ENCODE data around the gene RIPOR2.
"Not testable (repeated sequence)": the region's sequence is repeated elsewhere in the genome, so short reads cannot be mapped to it uniquely, and the experiment has no call there.

Gene RIPOR2

GRCh38 chr6:24953726-24954125, 18.0 kb upstream of the RIPOR2 start:
- DNase-seq, result no peak

DNA sequence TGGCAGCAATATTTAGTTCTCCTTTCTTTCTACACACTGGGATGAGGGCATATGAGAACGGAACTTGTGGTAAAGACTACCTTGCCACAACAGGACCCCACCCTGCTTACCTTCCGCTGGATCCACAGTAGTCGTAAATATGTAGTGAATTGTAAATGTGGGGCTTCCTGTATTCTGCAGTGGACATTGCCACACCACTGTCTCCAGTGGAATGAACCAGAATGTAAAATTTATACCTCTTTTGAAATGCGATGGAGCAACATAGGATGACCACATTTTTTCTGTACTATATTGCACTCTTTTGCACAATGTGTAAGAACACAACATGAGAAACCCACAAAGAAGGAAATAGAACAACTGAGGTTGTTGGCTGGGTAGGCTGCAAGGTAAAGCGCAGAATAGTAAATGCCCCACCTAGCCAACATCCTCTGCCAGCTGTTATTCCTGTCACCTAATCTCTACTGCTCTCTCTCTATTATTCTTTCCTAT, 16.1 kb upstream of the RIPOR2 start:
- no peak for DNase-seq

GRCh38 chr6:24950218-24950941, 14.6 kb upstream of the RIPOR2 start:
- no peak for DNase-seq

DNA sequence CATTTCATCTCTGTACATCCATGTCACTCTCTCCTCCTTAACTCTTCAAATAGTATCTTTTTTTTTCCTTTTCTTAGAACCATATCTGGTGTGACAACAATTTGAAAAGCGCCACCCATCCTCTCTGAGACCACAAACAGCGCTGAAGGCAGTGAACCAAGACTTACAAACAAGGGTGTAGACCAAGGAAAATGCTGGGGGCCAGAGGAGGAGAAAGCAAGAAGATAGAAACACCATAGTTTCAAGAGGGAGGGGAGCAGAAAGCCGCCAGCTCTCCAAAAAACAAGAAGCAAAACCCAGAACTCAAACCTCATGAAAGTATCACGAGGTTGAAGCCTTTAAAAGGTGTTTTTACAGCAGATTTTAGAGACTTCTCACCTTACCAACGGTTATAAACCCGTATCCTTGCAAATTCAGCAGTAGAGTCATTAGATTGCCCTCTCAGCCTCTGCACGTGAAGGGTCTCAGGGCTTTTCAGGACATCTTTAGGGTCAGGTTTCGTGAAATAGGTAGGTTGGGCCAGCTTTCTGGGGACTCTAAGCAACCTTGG, 13.3 kb upstream of the RIPOR2 start:
- DNase-seq, result no peak

- DNase-seq, result not testable (repeated sequence)
Measured at GRCh38 chr6:24948261-24948660, 12.5 kb upstream of the RIPOR2 start.

GRCh38 chr6:24947636-24948035, 11.9 kb upstream of the RIPOR2 start:
- DNase-seq, result no peak

GRCh38 chr6:24945054-24945453, 9.3 kb upstream of the RIPOR2 start:
- no peak for DNase-seq

GRCh38 chr6:24943774-24944173, 8.0 kb upstream of the RIPOR2 start:
- DNase-seq, result no peak

DNA sequence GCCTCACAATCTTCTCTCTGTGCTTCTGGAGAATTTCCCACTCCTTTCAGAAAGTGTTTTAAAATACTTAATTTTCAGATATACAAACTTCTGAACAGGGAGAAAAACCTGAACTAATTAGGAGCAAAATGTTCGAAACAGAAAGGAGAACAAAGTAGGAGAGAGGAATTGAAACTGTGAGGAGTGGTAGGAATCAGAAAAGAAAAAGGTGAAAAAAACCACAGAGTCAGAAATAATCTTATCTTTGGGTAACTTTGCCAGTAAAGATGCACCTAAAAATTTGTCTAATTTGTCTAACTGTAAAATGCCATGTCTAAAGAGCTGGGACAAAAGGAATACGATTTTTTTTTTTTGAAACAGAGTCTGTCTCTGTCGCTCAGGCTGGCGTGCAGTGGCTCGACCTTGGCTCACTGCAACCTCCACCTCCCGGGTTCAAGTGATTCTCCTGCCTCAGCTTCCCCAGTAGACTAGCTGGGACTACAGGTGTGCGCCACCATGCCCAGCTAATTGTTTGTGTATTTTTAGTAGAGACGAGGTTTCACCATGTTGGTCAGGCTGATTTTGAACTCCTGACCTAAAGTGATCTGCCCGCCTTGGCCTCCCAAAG, 4.7 kb upstream of the RIPOR2 start:
- no peak for DNase-seq

GRCh38 chr6:24936641-24937317, 1.0 kb upstream of the RIPOR2 start:
- DNase-seq, result no peak

DNA sequence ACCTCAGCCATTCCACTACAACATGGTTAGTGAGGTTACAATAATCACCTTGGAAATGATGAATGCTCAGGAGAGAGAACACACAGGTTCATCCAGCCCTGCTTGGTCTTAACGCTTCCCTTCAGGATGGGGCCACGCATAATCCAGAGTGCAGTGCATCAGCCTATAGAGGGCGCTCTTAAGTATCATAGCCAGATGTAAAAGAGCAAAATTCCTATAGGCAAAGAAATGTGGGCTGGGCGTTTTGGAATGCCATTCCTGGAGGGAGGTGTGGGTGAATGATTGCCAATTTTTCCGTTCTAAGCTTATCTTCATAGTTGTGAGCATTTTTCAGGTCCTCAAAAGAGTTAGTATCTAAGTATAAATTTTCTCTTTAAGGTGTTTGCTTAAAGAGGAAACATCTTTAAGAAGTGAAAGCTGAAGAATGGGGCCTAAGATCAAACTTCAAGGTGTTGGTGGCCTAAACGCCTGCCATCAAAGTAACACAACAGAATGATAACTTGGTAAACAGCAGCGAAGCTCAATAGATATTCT, 1.8 kb downstream of the RIPOR2 start:
- DNase-seq, result no peak

GRCh38 chr6:24933266-24933665, 2.5 kb downstream of the RIPOR2 start:
- no peak for DNase-seq

- no peak for DNase-seq
Measured at GRCh38 chr6:24932832-24933231, 2.9 kb downstream of the RIPOR2 start.

GRCh38 chr6:24931718-24932691, 3.8 kb downstream of the RIPOR2 start:
- no peak for DNase-seq

DNA sequence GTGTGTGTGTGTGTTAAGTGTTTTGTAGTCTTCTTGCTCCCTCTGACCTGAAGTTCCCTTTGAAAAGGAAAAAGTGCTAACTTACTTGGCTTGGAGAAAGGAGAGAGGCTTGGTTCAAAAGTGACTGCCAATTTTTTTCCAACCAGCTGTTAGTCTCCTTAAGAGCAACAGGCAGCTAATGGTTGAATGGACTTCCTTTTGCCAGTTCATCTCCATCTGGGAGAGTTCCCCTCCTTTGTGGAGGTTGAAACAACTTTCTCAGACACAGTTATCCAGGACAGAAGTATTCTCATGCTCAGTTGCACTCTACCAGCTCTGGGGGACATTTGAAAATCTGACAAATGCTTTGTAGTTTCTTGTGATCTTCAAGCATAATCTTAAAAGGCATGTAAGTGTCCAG, 4.5 kb downstream of the RIPOR2 start:
- DNase-seq, result no peak

DNA sequence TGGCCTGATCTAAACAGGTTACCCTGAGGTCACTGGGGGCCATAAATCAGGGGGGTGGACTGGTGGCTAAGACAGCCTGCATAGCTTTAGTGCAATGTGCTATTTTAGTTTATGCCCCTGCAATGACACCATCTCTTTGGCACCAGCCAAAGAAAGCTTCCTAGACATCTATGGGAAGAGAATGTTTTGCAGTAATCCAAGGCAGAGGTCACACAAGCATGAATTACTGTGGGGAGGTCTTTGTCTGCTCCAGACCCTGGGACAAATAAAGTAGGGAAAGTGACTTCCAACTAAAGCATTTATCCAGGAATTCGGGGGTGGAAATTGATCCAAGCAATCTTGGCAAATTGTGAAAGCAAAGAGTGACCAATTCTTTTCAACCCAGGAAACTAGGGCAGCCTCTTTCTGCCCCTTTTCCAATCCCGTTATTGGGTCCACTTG, 5.3 kb downstream of the RIPOR2 start:
- peak; percentile 70 for DNase-seq

GRCh38 chr6:24929242-24929641, 6.5 kb downstream of the RIPOR2 start:
- DNase-seq, result no peak

DNA sequence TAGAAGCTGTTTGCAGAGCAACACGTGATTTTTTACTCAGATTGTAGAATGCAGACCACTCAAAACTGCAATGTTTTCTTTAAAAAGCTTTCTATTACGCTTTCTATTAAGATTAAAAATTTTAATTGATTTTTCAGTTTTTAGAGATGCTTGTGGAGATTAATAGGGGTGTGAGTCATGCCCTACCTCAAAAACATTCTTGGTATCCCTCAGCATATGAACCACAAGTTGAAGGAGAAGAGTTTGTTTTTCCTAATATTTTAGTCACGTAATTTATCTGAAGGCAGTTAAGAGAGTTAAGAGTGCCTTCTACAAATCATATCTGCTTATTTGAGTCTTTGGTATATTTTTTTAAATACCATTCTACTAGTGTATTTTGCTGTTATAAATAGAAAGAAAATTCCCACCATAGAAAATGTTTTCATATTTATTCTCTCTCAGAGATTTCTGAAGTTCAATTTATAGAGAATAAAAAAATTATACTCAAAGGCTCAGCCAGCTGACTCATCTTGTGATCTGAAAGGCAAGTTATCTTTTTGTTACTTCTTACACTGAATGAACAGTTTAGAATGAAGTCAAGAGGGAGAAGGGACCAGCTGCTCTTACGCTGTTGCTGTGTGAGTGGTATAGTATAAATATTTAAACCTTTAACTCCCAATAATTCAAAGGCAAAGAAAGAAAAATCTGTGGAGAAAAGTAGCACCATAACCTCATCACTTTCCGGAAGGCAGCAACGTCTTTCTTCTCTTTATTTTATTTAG, 7.6 kb downstream of the RIPOR2 start:
- no peak for DNase-seq

DNA sequence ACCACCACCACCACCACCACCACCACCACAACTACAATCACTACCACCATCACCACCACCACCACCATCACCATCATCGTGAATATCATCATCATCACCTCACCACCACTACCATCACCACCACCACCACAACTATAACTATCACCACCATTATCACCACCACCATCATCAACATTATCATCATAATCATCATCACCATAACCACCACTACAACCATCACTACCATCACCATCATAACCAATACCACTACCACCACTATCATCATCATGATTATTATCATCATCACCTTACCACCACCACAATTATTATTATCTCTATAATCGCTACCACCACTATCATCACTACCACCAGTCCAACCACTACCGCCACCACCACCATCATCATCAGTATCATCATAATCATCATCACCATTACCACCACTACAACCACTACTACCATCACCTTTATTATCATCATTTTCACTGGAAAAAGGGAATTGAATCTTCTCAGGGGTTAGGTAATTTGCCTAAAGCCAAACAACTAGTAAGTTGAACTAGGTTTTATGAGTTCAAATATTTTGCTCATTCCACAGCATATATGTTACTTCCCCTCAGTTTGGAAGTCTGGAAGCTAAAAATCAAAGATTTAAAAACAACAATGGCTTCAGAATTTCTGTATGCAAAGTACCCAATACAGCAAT, 8.3 kb downstream of the RIPOR2 start:
- DNase-seq, result no peak

- not testable (repeated sequence) for DNase-seq
Measured at GRCh38 chr6:24926647-24927046, 9.1 kb downstream of the RIPOR2 start.

DNA sequence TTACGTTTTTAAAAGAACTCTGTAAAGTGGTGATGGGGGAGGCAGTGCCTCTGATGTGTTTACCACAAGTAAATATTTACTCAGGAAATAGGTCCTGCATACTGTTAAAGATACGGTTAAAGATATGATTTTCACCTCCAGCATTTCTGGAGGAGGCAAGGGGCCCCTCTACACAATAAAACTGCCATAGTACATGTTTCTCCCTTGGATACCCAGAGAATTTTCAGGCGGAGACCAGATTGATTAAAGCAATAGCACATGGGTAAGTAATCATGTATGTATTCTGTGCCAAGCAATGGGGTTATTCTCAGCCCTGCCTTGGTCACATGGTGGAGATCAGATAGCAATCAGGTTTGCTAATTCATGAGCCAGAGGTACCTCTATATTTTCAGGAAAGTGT, 9.6 kb downstream of the RIPOR2 start:
- DNase-seq, result no peak
